GM10248 (cell line): ENCODE results near the gene TRIP13.
"Not testable (repeated sequence)": the region's sequence is repeated elsewhere in the genome, so short reads cannot be mapped to it uniquely, and the experiment has no call there.

ENCODE experiments used
- CTCF ChIA-PET: fragments of 300-600 bp; sonication (Branson Sonifier 250); formaldehyde crosslinking; extraction: SDS; loops from one replicate; lab custom pipeline; 2021; ENCODE audit warnings: antibody characterized with exemption; lab: Yijun Ruan, JAX
- POLR2A ChIA-PET: fragments of 350-650 bp; sonication (Branson Sonifier 250); formaldehyde crosslinking; extraction: SDS; loops from one replicate; lab custom pipeline; 2020; ENCODE audit warnings: antibody characterized with exemption; lab: Yijun Ruan, JAX
- DNase-seq: peaks from one replicate; pipeline ENCODE4 v3.0.0; 2012; ENCODE audit errors: extremely low spot score
- TF ChIP-seq, protein P1 (sequence below): IDR thresholded peaks from 2 replicates; pipeline ENCODE4 v1.5.1; 2012; ENCODE audit warnings: mild to moderate bottlenecking, low read depth; ENCODE audit errors: extremely low read depth, missing control alignments, control extremely low read depth

TRIP13 gene, protein sequence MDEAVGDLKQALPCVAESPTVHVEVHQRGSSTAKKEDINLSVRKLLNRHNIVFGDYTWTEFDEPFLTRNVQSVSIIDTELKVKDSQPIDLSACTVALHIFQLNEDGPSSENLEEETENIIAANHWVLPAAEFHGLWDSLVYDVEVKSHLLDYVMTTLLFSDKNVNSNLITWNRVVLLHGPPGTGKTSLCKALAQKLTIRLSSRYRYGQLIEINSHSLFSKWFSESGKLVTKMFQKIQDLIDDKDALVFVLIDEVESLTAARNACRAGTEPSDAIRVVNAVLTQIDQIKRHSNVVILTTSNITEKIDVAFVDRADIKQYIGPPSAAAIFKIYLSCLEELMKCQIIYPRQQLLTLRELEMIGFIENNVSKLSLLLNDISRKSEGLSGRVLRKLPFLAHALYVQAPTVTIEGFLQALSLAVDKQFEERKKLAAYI

DNA sequence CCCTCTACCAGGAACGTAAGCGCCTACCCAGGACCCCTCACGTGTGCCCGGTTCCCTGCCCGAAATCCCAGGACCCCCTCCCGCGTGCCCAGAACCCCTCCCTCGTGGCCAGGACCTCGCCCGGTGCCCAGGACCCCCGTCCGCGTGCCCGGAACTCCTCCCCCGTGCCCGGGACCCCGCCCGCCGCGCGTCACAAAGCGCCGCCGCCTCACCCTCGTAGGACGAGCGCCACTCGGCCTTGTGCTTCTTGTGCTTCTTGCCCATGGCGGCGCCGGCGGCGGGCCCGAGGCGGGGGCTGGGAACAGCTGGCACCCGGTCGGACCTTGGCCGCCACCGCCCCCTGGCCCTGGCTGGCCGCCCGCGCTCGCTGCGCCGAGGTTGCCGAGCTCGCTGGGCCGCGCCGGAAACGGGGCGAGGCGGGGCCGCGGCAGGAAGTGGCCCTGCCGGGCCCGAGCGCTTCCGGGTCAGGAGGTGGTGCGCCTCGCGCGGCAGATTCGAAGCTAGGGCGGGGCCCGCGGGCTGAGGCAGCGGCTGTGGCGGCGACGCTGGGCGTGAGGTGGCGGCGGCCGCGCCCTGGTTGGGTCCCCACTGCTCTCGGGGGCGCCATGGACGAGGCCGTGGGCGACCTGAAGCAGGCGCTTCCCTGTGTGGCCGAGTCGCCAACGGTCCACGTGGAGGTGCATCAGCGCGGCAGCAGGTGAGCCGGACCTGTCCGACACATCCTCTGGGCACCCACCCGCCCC lies at the start of gene TRIP13, which contains the start of gene BRD9:
Gene TRIP13 (plus strand): TSS at position 491 of the 743 bp plus-strand sequence. CDS start 115 bp downstream, at position 606.
Gene BRD9 (minus strand): TSS at position 408 of the 743 bp plus-strand sequence. CDS start 144 bp downstream, at position 264.
- peak; percentile 99 for DNase-seq
- ChIA-PET POLR2A (no interaction called here), CTCF (interaction anchor here (1.1 to 5.4 kb wide), 6 partner anchors 11 to 575 kb away, joined by 3 to 38 read pairs (median 4); partner anchors contain the start of gene AHRR)
- TF ChIP-seq, protein P1, sequence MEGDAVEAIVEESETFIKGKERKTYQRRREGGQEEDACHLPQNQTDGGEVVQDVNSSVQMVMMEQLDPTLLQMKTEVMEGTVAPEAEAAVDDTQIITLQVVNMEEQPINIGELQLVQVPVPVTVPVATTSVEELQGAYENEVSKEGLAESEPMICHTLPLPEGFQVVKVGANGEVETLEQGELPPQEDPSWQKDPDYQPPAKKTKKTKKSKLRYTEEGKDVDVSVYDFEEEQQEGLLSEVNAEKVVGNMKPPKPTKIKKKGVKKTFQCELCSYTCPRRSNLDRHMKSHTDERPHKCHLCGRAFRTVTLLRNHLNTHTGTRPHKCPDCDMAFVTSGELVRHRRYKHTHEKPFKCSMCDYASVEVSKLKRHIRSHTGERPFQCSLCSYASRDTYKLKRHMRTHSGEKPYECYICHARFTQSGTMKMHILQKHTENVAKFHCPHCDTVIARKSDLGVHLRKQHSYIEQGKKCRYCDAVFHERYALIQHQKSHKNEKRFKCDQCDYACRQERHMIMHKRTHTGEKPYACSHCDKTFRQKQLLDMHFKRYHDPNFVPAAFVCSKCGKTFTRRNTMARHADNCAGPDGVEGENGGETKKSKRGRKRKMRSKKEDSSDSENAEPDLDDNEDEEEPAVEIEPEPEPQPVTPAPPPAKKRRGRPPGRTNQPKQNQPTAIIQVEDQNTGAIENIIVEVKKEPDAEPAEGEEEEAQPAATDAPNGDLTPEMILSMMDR = peak; percentile 32

DNA sequence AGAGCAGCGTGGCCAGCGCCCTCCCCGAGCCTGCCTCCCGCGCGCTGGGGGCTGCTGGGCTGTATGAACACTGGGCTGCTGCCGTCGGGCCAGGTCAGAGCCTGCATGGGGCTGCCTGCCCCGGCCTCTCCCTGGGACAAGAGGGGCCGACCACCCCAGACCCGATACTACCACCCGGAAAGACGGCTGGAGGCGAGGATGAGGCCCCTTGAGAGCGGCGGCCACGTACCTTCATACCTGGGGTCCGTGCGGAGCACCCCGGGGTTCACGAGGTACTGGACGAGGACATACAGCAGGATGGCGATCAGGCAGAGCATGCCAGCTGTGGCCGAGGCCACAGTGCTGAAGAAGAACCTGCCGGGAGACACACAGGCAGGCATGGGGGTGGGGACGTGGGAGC lies 49.3 kb upstream of the TRIP13 start:
- CTCF ChIA-PET, POLR2A ChIA-PET, DNase-seq: not testable (repeated sequence)

DNA sequence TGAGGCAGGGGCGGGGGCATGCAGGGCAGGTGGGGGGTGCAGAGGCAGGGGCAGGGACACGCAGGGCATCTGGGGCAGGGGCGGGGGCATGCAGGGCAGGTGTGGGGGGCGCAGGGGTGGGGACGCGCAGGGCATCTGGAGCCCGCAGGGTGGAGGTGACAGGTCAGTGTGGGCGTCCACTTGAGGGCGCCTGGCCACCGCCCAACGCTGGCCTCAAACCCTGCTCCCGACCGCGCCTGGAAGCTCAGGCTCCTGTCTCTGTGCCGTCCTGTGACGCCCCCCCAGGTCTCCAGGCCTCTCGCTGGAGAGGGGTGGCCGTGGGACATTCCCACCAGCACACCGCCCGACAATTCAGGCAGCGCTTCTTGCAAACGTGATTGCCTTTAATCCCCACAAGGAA lies 48.8 kb upstream of the TRIP13 start:
- POLR2A ChIA-PET, DNase-seq, CTCF ChIA-PET: not testable (repeated sequence)

DNA sequence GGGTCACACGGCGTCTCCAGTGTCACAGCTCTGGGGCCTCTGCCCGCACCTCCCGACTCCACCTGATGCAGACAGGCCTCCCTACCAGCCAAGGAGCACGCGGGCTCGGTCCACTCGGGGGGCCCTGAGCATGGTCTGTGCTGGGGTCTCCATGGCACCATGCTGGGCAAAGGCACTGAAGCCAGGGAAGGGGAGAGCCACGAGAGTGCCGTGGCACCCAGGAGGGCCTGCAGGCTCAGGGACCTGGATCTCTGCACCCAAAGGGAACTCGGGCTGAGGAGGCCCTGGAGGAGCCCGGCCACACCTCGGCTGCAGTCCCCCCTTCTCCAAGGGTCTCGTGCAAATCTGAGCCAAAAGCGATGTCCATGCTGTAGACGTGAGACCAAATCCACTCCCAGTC lies 48.3 kb upstream of the TRIP13 start:
- CTCF ChIA-PET, POLR2A ChIA-PET, DNase-seq: not testable (repeated sequence)

DNA sequence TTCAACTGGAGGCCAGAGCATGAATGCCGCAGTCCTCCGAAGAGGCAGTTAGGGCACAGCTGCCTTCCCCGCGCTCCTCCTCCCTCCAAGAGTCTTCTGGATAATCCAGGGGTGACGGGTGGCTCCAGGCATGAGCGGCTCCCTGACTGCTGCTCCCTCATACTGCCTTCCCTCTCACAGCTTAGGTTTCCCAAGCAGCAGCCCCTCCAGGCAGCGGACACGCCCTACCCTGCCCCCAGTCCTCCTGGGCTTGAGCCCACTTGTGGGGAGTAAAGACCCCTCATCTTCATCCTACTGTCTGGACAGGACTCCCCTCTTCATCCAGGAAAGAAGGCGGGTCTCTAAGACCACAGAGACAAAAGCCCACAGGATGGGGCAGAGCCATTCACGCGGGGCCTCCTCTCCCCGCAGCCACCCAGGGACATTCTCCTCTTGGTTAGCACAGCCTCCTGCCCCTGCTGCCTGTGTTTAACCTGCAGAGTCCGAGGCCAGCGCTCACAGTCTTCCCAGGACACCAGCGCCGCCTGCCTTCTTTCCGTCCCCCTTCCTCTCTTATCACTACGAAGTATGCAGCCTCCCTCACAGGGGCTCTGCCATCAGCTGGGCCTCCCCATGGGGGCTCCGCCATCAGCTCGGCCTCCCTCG lies 47.5 kb upstream of the TRIP13 start:
- POLR2A ChIA-PET, DNase-seq, CTCF ChIA-PET: not testable (repeated sequence)

DNA sequence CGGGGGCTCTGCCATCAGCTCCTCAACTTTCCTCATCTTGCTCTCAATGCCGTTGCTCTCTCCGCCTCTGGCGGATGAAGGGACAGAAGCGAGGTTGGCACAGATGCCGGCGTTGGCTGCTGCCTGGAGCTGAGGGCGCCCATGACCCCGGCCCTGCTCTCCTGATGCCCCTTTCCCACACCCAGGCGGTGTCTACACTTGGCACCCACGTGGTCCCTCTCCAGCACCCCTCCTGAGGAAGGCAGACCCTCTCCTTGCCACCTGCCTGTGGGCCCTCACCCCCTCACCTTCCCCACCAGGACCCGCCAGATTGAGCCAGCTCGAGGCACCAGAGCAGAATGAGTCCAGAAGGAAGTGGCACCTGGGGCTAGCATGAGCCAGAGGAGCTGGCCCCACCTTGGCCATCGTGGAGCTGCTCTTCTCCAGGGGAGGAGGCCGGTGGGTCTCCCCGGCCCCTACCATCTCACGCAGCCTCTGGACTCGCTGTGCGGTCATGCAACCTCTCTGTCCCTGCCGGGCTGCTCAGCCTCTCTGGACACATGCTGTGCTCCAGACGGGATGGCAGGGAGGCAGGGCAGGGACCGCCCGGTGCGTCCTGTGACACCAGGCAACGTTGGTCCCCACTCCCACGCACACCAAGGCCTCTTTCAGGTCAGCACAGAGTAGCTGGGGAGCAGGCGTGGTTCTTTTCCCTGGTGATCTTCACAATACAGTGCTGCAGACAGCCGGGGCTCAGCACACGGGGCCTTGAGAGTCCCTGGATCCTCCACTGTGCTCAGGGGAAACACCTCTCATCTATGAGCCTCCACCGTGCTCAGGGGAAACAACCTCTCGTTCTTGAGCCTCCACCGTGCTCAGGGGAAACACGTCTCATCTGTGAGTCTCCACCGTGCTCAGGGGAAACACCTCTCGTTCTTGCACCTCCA lies 46.7 kb upstream of the TRIP13 start:
- DNase-seq, POLR2A ChIA-PET, CTCF ChIA-PET: not testable (repeated sequence)

DNA sequence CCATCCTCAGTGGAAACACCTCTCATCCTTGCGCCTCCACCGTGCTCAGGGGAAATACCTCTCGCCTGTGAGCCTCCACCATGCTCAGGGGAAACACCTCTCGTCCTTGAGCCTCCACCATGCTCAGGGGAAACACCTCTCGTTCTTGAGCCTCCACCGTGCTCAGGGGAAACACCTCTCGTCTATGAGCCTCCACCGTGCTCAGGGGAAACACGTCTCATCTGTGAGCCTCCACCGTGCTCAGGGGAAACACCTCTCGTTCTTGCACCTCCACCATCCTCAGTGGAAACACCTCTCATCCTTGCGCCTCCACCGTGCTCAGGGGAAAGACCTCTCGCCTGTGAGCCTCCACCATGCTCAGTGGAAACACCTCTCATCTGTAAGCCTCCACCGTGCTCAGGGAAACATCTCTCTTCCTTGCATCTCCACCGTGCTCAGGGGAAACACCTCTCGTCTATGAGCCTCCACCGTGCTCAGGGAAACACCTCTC lies 46.0 kb upstream of the TRIP13 start:
- POLR2A ChIA-PET, CTCF ChIA-PET: not testable (repeated sequence)
- peak; percentile 56 for DNase-seq

DNA sequence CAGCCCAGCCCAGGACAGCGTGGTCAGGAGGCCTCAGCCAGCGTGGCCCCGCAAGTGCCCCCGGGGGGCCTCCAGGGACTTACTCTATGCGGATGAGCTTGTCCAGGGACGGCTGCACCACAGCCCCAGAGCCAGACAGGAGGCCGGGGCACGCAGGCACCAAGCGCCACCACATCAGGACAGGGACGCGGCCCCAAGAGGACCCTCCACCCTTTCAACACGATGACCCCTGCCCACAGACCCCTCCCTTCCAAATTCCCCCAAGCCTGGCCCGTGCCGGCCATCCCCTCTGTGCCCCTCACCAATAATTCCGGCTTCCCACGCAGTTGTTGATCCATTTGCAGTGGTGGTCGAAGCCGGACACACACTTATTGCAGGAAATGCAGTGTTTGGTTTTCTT lies 45.5 kb upstream of the TRIP13 start:
- CTCF ChIA-PET, POLR2A ChIA-PET, DNase-seq: not testable (repeated sequence)

DNA sequence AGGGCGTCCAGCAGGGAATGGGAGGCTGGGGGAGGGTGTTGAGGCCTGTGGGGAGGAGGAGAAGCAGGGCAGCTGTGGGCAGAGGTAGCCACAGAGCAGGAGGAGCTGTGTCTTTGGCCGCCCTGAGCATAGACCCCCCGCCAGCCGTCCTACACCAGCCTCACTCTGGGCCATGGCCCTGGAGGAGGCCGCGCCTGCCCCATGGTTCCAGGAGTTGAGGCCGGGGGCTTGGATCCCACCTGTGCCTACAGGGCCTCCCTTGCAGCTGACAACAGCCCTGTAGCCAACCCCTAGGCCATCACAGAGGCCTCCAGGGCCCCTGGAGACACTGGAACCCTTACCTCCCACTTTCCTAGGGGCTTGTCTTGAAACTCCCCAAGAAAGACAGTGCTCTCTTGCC lies 44.9 kb upstream of the TRIP13 start:
- DNase-seq, POLR2A ChIA-PET, CTCF ChIA-PET: not testable (repeated sequence)

DNA sequence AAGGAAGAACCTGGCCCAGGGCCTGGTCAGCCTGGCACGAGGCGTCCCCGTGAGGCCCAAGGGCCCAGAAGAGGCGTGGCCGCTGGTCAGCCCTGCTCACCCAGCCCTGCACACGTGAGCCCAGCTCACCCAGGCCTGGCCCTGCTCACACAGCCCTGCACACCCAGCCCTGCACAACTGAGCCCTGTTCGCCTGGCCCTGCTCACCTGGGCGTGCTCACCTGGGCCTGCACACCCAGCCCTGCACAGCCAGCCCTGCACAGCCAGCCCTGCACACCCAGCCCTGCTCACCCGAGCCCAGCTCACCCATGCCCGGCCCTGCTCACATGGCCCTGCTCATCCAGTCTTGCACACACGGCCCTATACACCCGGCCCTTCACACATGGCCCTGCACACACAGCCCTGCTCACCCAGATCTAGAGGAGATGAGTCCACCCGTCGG lies 44.0 kb upstream of the TRIP13 start:
- no peak for DNase-seq
- ChIA-PET CTCF (no interaction called here), POLR2A (no interaction called here)
- TF ChIP-seq, protein P1 = no peak
